HEK293 (cell line): ENCODE results near the gene STK24.

Experiments
- CTCF ChIA-PET: fragments of 350-600 bp; formaldehyde crosslinking; extraction: SDS; loops from one replicate; lab custom pipeline; 2021; ENCODE audit warnings: antibody characterized with exemption; lab: Yijun Ruan, JAX
- POLR2A ChIA-PET: fragments of 300-600 bp; formaldehyde crosslinking; extraction: SDS; loops from one replicate; lab custom pipeline; 2020; ENCODE audit warnings: antibody characterized with exemption, inconsistent platforms; lab: Yijun Ruan, JAX
- H3K27ac ChIP-seq: fragments of 200-500 bp; sonication (Bioruptor generic); 2 replicates; pipeline ENCODE4 v1.5.1; 2014; ENCODE audit warnings: low read depth, low read length, control low read depth, inconsistent platforms; ENCODE audit errors: extremely low read depth
- H3K36me3 ChIP-seq, 2 experiments: fragments of 200-500 bp in 1 of 2; sonication (Bioruptor generic) in 1 of 2; 1 replicate in 1 of 2; 2 replicates in 1 of 2; pipeline ENCODE4 v1.5.1; 2014 to 2017; ENCODE audit warnings: inconsistent platforms in 2 of 2, low read length in 2 of 2; ENCODE audit not compliant: control insufficient read depth in 2 of 2, insufficient read depth in 1 of 2
- H3K4me1 ChIP-seq: fragments of 200-500 bp; sonication (Bioruptor generic); 2 replicates; pipeline ENCODE4 v1.5.1; 2014; ENCODE audit warnings: mild to moderate bottlenecking, low read length, inconsistent platforms; ENCODE audit not compliant: control insufficient read depth, insufficient read depth
- H3K4me3 ChIP-seq: 2 replicates; pipeline ENCODE4 v1.5.1; 2011; ENCODE audit warnings: low read depth, mild to moderate bottlenecking, control low read depth, low read length, moderate library complexity
- H3K9me3 ChIP-seq: fragments of 200-500 bp; sonication (Bioruptor generic); 2 replicates; pipeline ENCODE4 v1.5.1; 2014; ENCODE audit warnings: low read depth, low read length, inconsistent platforms; ENCODE audit not compliant: control insufficient read depth, insufficient read depth
- BCL6B ChIP-seq: fragments of 450-650 bp; formaldehyde crosslinking; IDR thresholded peaks from 2 replicates; pipeline ENCODE4 v1.5.1; 2017; ENCODE audit warnings: missing biosample characterization, missing genetic modification characterization
- CTCF ChIP-seq: fragments of 450-650 bp; formaldehyde crosslinking; IDR thresholded peaks from 2 replicates; pipeline ENCODE4 v1.5.1; 2016; ENCODE audit warnings: missing biosample characterization, missing genetic modification characterization
- ELK4 ChIP-seq: IDR thresholded peaks from 2 replicates; pipeline ENCODE4 v1.6.1; 2011; ENCODE audit warnings: mild to moderate bottlenecking, low read depth, low read length, borderline replicate concordance
- KLF16 ChIP-seq: fragments of 450-650 bp; formaldehyde crosslinking; IDR thresholded peaks from 2 replicates; pipeline ENCODE4 v1.5.1; 2017; ENCODE audit warnings: missing biosample characterization, missing genetic modification characterization
- KLF9 ChIP-seq: fragments of 450-650 bp; formaldehyde crosslinking; IDR thresholded peaks from 2 replicates; pipeline ENCODE4 v1.5.1; 2016; ENCODE audit warnings: missing biosample characterization, missing genetic modification characterization, low read depth
- MEIS1 ChIP-seq: sonication (generic); formaldehyde crosslinking; IDR thresholded peaks from 2 replicates; pipeline ENCODE4 v1.8.1; 2022; ENCODE audit warnings: missing genetic modification reagents, mild to moderate bottlenecking, borderline replicate concordance
- SCRT1 ChIP-seq: fragments of 450-650 bp; formaldehyde crosslinking; IDR thresholded peaks from 2 replicates; pipeline ENCODE4 v1.5.1; 2016; ENCODE audit warnings: missing biosample characterization, missing genetic modification characterization, borderline replicate concordance
- TRIM28 ChIP-seq: IDR thresholded peaks from 2 replicates; pipeline ENCODE4 v1.6.1; 2011; ENCODE audit warnings: low read length, control low read depth, borderline replicate concordance
- YY1 ChIP-seq: fragments of 450-650 bp; formaldehyde crosslinking; IDR thresholded peaks from 2 replicates; pipeline ENCODE4 v1.5.1; 2018; ENCODE audit warnings: missing biosample characterization, missing genetic modification characterization
- ZBTB1 ChIP-seq: fragments of 450-650 bp; formaldehyde crosslinking; IDR thresholded peaks from 2 replicates; pipeline ENCODE4 v1.5.1; 2016; ENCODE audit warnings: missing biosample characterization, missing genetic modification characterization
- ZBTB21 ChIP-seq: fragments of 450-650 bp; formaldehyde crosslinking; IDR thresholded peaks from 2 replicates; pipeline ENCODE4 v1.5.1; 2017; ENCODE audit warnings: missing biosample characterization, missing genetic modification characterization
- ZFP41 ChIP-seq: fragments of 450-650 bp; formaldehyde crosslinking; IDR thresholded peaks from 2 replicates; pipeline ENCODE4 v1.5.1; 2016; ENCODE audit warnings: missing biosample characterization, missing genetic modification characterization, borderline replicate concordance
- ZNF10 ChIP-seq: fragments of 450-650 bp; formaldehyde crosslinking; IDR thresholded peaks from 2 replicates; pipeline ENCODE4 v1.5.1; 2017; ENCODE audit warnings: missing biosample characterization, missing genetic modification characterization
- ZNF202 ChIP-seq: fragments of 450-650 bp; formaldehyde crosslinking; IDR thresholded peaks from 2 replicates; pipeline ENCODE4 v1.5.1; 2016; ENCODE audit warnings: missing biosample characterization, missing genetic modification characterization, borderline replicate concordance
- ZNF214 ChIP-seq: fragments of 450-650 bp; formaldehyde crosslinking; IDR thresholded peaks from 2 replicates; pipeline ENCODE4 v1.5.1; 2017; ENCODE audit warnings: missing biosample characterization, mild to moderate bottlenecking, missing genetic modification characterization, borderline replicate concordance
- ZNF292 ChIP-seq: fragments of 450-650 bp; formaldehyde crosslinking; IDR thresholded peaks from 2 replicates; pipeline ENCODE4 v1.5.1; 2016; ENCODE audit warnings: low read depth, missing biosample characterization, missing genetic modification characterization, borderline replicate concordance
- ZNF335 ChIP-seq: fragments of 450-650 bp; formaldehyde crosslinking; conservative IDR thresholded peaks from 2 replicates; pipeline ENCODE4 v1.5.1; 2016; ENCODE audit warnings: missing biosample characterization, missing genetic modification characterization
- ZNF341 ChIP-seq: fragments of 450-650 bp; formaldehyde crosslinking; IDR thresholded peaks from 2 replicates; pipeline ENCODE4; 2016; ENCODE audit warnings: low read depth, missing biosample characterization, missing genetic modification characterization
- ZNF354C ChIP-seq: fragments of 450-650 bp; formaldehyde crosslinking; IDR thresholded peaks from 2 replicates; pipeline ENCODE4 v1.5.1; 2016; ENCODE audit warnings: missing biosample characterization, missing genetic modification characterization, low read depth, borderline replicate concordance
- ZNF510 ChIP-seq: fragments of 450-650 bp; formaldehyde crosslinking; IDR thresholded peaks from 2 replicates; pipeline ENCODE4 v1.5.1; 2018; ENCODE audit warnings: mild to moderate bottlenecking, missing genetic modification characterization, missing biosample characterization; ENCODE audit not compliant: insufficient replicate concordance
- ZNF585B ChIP-seq: fragments of 450-650 bp; formaldehyde crosslinking; IDR thresholded peaks from 2 replicates; pipeline ENCODE4 v1.5.1; 2016; ENCODE audit warnings: missing biosample characterization, missing genetic modification characterization
- ZNF629 ChIP-seq: fragments of 450-650 bp; formaldehyde crosslinking; IDR thresholded peaks from 2 replicates; pipeline ENCODE4 v1.5.1; 2017; ENCODE audit warnings: missing biosample characterization, missing genetic modification characterization
- ZNF792 ChIP-seq: fragments of 450-650 bp; formaldehyde crosslinking; IDR thresholded peaks from 2 replicates; pipeline ENCODE4 v1.5.1; 2016; ENCODE audit warnings: missing biosample characterization, missing genetic modification characterization
- ZSCAN23 ChIP-seq: fragments of 450-650 bp; formaldehyde crosslinking; IDR thresholded peaks from 2 replicates; pipeline ENCODE4 v1.5.1; 2016; ENCODE audit warnings: missing biosample characterization, missing genetic modification characterization

STK24 gene

GRCh38 chr13:98448642-98448928 lies 128.3 kb downstream of the STK24 start:
- peaks cover 0 to 70% of the 10 kb centered on the region in 2 experiments; a peak in 2 of 3 replicates for H3K36me3 ChIP-seq
- CTCF ChIA-PET: interaction anchor here (0.6 to 1.1 kb wide), 3 partner anchors 12 to 47 kb away, joined by 3 to 4 read pairs (median 3); no protein-coding TSS in a partner anchor
- POLR2A ChIA-PET: interaction anchor here (0.6 kb wide), 1 partner anchor 34 kb away, joined by 4 read pairs; no protein-coding TSS in a partner anchor
- H3K4me1 ChIP-seq: no peaks in the 10 kb centered on the region
- TF ChIP-seq ZBTB21 (tag by site-specific recombination): no peak
- no peak for TF ChIP-seq ZNF214 (tag by site-specific recombination)
- no peak for TF ChIP-seq BCL6B
- no peak for TF ChIP-seq ZSCAN23
- H3K4me3 ChIP-seq: no peak overlapping the region
- no peaks in the 10 kb centered on the region for H3K9me3 ChIP-seq
- no peak overlapping the region for H3K27ac ChIP-seq

GRCh38 chr13:98447881-98448641 lies 128.8 kb downstream of the STK24 start:
- Histone ChIP-seq H3K27ac (no peak overlapping the region), H3K9me3 (no peaks in the 10 kb centered on the region), H3K36me3 (peaks cover 0 to 66% of the 10 kb centered on the region in 2 experiments; a peak in 2 of 3 replicates), H3K4me3 (no peak overlapping the region), H3K4me1 (no peaks in the 10 kb centered on the region)
- CTCF ChIA-PET: interaction anchor here (0.6 to 1.1 kb wide), 4 partner anchors 11 to 205 kb away, joined by 3 to 9 read pairs (median 4); no protein-coding TSS in a partner anchor
- TF ChIP-seq ELK4 (no peak), ZNF292 (no peak), ZBTB1 (tag by site-specific recombination) (no peak), TRIM28 (no peak), ZNF10 (tag by site-specific recombination) (no peak), ZNF629 (tag by site-specific recombination) (no peak), SCRT1 (tag by site-specific recombination) (no peak), KLF9 (tag by site-specific recombination) (no peak), ZNF792 (no peak), CTCF (tag by site-specific recombination) (no peak)
- POLR2A ChIA-PET: interaction anchor here (0.6 kb wide), 1 partner anchor 34 kb away, joined by 4 read pairs; no protein-coding TSS in a partner anchor

GRCh38 chr13:98447130-98447529 lies 129.8 kb downstream of the STK24 start:
- CTCF ChIA-PET: interaction anchor here (1.0 to 3.1 kb wide), 3 partner anchors 151 to 373 kb away, joined by 3 to 13 read pairs (median 3); no protein-coding TSS in a partner anchor
- POLR2A ChIA-PET: no interaction called here

More at GRCh38 chr13:98447130-98447529, 129.8 kb downstream of the STK24 start:
- H3K27ac ChIP-seq: no peak overlapping the region
- no peaks in the 10 kb centered on the region for H3K9me3 ChIP-seq
- TF ChIP-seq ZNF585B (tag by site-specific recombination) (no peak), CTCF (tag by site-specific recombination) (no peak), YY1 (tag by site-specific recombination) (no peak), ZNF341 (tag by site-specific recombination) (no peak), MEIS1 (CRISPR knock-in tag) (no peak), ZNF202 (tag by site-specific recombination) (no peak), ZNF354C (tag by site-specific recombination) (no peak), ZFP41 (no peak), KLF16 (no peak), ZNF510 (tag by site-specific recombination) (no peak), ZNF335 (tag by site-specific recombination) (no peak)
- TF ChIP-seq, all 188 proteins: peak for 0
- peaks cover 0 to 56% of the 10 kb centered on the region in 2 experiments; a peak in 2 of 3 replicates for H3K36me3 ChIP-seq
- no peak overlapping the region for H3K4me3 ChIP-seq
- no peaks in the 10 kb centered on the region for H3K4me1 ChIP-seq
